Epidermal melanocyte (primary cell): Measurements from ENCODE around the gene POM121.
"Not testable (repeated sequence)": the region's sequence is repeated elsewhere in the genome, so short reads cannot be mapped to it uniquely, and the experiment has no call there.

Source experiments
- DNase-seq: peaks from one replicate; pipeline ENCODE4 v3.0.0; 2011; ENCODE audit warnings: low spot score; ENCODE audit not compliant: insufficient read length

POM121 gene

GRCh38 chr7:72924733-72925545, at the start of gene POM121:
Gene POM121, plus strand, starts transcription at chr7:72925095. Its CDS starts 27 bp downstream, at chr7:72925122.
- peak; percentile 84 for DNase-seq

GRCh38 chr7:72879079-72879736, 45.7 kb upstream of the POM121 start:
- DNase-seq = peak; percentile 45

GRCh38 chr7:72879737-72880215, 45.1 kb upstream of the POM121 start:
- DNase-seq = peak; percentile 13

- not testable (repeated sequence) for DNase-seq
These were observed 33.1 kb upstream of the POM121 start for GRCh38 chr7:72891750-72892149.

GRCh38 chr7:72904740-72905139, 20.2 kb upstream of the POM121 start:
- not testable (repeated sequence) for DNase-seq

- not testable (repeated sequence) for DNase-seq
These were observed 16.5 kb upstream of the POM121 start for GRCh38 chr7:72908422-72908821.

GRCh38 chr7:72911395-72911794, 13.5 kb upstream of the POM121 start:
- DNase-seq = not testable (repeated sequence)

- not testable (repeated sequence) for DNase-seq
These were observed 11.1 kb upstream of the POM121 start for GRCh38 chr7:72913750-72914149.

GRCh38 chr7:72914756-72915525, 10.0 kb upstream of the POM121 start:
- DNase-seq = not testable (repeated sequence)

- DNase-seq = no peak
These were observed 5.6 kb upstream of the POM121 start for GRCh38 chr7:72919256-72919775.

- no peak for DNase-seq
These were observed 536 bp upstream of the POM121 start for GRCh38 chr7:72924386-72924732.

- DNase-seq = no peak
These were observed 738 bp downstream of the POM121 start for GRCh38 chr7:72925546-72926120.

GRCh38 chr7:72927791-72928190, 2.9 kb downstream of the POM121 start:
- DNase-seq = not testable (repeated sequence)

GRCh38 chr7:72928216-72928615, 3.3 kb downstream of the POM121 start:
- DNase-seq = not testable (repeated sequence)

- not testable (repeated sequence) for DNase-seq
These were observed 17.3 kb downstream of the POM121 start for GRCh38 chr7:72942022-72942705.

- DNase-seq = not testable (repeated sequence)
These were observed 18.1 kb downstream of the POM121 start for GRCh38 chr7:72942956-72943355.

- not testable (repeated sequence) for DNase-seq
These were observed 20.0 kb downstream of the POM121 start for GRCh38 chr7:72944937-72945336.

GRCh38 chr7:72945597-72945996, 20.7 kb downstream of the POM121 start:
- not testable (repeated sequence) for DNase-seq

- DNase-seq = not testable (repeated sequence)
These were observed 21.3 kb downstream of the POM121 start for GRCh38 chr7:72946130-72946745.

GRCh38 chr7:72948714-72949113, 23.8 kb downstream of the POM121 start:
- not testable (repeated sequence) for DNase-seq
